ENCODE data around the gene SIN3A.

GRCh38 chr15:75355369-75355768 lies 96.1 kb downstream of the SIN3A start:
- TF ChIP-seq POLR2A (IDR thresholded peaks at IDR 0.05; ENCODE audit: low read depth, low read length) (no peak), TAF1 (IDR thresholded peaks at IDR 0.05; ENCODE audit: borderline replicate concordance, low read depth, low read length) (no peak), POLR2AphosphoS5 (IDR thresholded peaks at IDR 0.05; ENCODE audit: low read depth, low read length) (no peak)
